ENCODE measurements around the gene MYO3A. TPM values are rescaled to one million over a fixed set of nuclear protein-coding genes. Genes with fewer than 3 reads are reported as not detected.

MYO3A gene
- polyA plus RNA-seq, 1 experiment, result not detected

GRCh38 chr10:26238378-26238777, 304.3 kb downstream of the MYO3A start:
- no peaks in the 10 kb centered on the region for H3K36me3 ChIP-seq (ENCODE audit: control insufficient read depth, insufficient read depth, low read length)
- ChIA-PET CTCF (no interaction called here), POLR2A (no interaction called here)
- no peaks in the 10 kb centered on the region for H3K27me3 ChIP-seq (ENCODE audit: control insufficient read depth, insufficient read depth, low read length)
- no peak for TF ChIP-seq CTCF (IDR thresholded peaks at IDR 0.05; ENCODE audit: insufficient read depth, low read depth, low read length)
- no peak for DNase-seq (ENCODE audit: low read depth)
- no peak overlapping the region for H3K4me3 ChIP-seq (ENCODE audit: low read depth, low read length)

GRCh38 chr10:26242706-26243350, 308.8 kb downstream of the MYO3A start:
- H3K4me3 ChIP-seq (ENCODE audit: low read depth, low read length), result no peak overlapping the region
- no peaks in the 10 kb centered on the region for H3K36me3 ChIP-seq (ENCODE audit: control insufficient read depth, insufficient read depth, low read length)
- H3K27me3 ChIP-seq (ENCODE audit: control insufficient read depth, insufficient read depth, low read length), result no peaks in the 10 kb centered on the region
- TF ChIP-seq CTCF (IDR thresholded peaks at IDR 0.05; ENCODE audit: insufficient read depth, low read depth, low read length), result no peak
- ChIA-PET POLR2A (no interaction called here), CTCF (no interaction called here)
- no peak for DNase-seq (ENCODE audit: low read depth)

GRCh38 chr10:26243351-26243720, 309.3 kb downstream of the MYO3A start:
- CTCF ChIA-PET, result no interaction called here
- H3K4me3 ChIP-seq (ENCODE audit: low read depth, low read length), result no peak overlapping the region
- DNase-seq (ENCODE audit: low read depth), result no peak

GRCh38 chr10:26249681-26250080, 315.7 kb downstream of the MYO3A start:
- ChIA-PET CTCF (no interaction called here), POLR2A (no interaction called here)
- Histone ChIP-seq H3K36me3 (ENCODE audit: control insufficient read depth, insufficient read depth, low read length) (no peaks in the 10 kb centered on the region), H3K4me3 (ENCODE audit: low read depth, low read length) (no peak overlapping the region), H3K27me3 (ENCODE audit: control insufficient read depth, insufficient read depth, low read length) (no peaks in the 10 kb centered on the region)
- no peak for DNase-seq (ENCODE audit: low read depth)
- TF ChIP-seq CTCF (IDR thresholded peaks at IDR 0.05; ENCODE audit: insufficient read depth, low read depth, low read length), result no peak

More at GRCh38 chr10:26243351-26243720, 309.3 kb downstream of the MYO3A start:
- no peak for TF ChIP-seq CTCF (IDR thresholded peaks at IDR 0.05; ENCODE audit: insufficient read depth, low read depth, low read length)
- POLR2A ChIA-PET, result no interaction called here
- Histone ChIP-seq H3K36me3 (ENCODE audit: control insufficient read depth, insufficient read depth, low read length) (no peaks in the 10 kb centered on the region), H3K27me3 (ENCODE audit: control insufficient read depth, insufficient read depth, low read length) (no peaks in the 10 kb centered on the region)

GRCh38 chr10:26251925-26252324, 317.9 kb downstream of the MYO3A start:
- DNase-seq (ENCODE audit: low read depth), result no peak
- no peaks in the 10 kb centered on the region for H3K36me3 ChIP-seq (ENCODE audit: control insufficient read depth, insufficient read depth, low read length)
- ChIA-PET POLR2A (no interaction called here), CTCF (no interaction called here)
- no peak overlapping the region for H3K4me3 ChIP-seq (ENCODE audit: low read depth, low read length)
- no peaks in the 10 kb centered on the region for H3K27me3 ChIP-seq (ENCODE audit: control insufficient read depth, insufficient read depth, low read length)
- TF ChIP-seq CTCF (IDR thresholded peaks at IDR 0.05; ENCODE audit: insufficient read depth, low read depth, low read length), result no peak

All from BJ (cell line).